ENCODE data around the gene ST8SIA1.

GRCh38 chr12:22287776-22288621, 46.5 kb downstream of the ST8SIA1 start:
- TF ChIP-seq, protein P1, sequence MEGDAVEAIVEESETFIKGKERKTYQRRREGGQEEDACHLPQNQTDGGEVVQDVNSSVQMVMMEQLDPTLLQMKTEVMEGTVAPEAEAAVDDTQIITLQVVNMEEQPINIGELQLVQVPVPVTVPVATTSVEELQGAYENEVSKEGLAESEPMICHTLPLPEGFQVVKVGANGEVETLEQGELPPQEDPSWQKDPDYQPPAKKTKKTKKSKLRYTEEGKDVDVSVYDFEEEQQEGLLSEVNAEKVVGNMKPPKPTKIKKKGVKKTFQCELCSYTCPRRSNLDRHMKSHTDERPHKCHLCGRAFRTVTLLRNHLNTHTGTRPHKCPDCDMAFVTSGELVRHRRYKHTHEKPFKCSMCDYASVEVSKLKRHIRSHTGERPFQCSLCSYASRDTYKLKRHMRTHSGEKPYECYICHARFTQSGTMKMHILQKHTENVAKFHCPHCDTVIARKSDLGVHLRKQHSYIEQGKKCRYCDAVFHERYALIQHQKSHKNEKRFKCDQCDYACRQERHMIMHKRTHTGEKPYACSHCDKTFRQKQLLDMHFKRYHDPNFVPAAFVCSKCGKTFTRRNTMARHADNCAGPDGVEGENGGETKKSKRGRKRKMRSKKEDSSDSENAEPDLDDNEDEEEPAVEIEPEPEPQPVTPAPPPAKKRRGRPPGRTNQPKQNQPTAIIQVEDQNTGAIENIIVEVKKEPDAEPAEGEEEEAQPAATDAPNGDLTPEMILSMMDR (conservative IDR thresholded peaks at IDR 0.05; ENCODE audit: low read depth, low read length) = no peak
- no peak for TF ChIP-seq RAD21 (IDR thresholded peaks at IDR 0.05; ENCODE audit: low read length)
